Measurements from ENCODE around the gene ARHGAP26.

GRCh38 chr5:142810081-142810480, 39.9 kb downstream of the ARHGAP26 start:
- TF ChIP-seq MAX (IDR thresholded peaks at IDR 0.05), result no peak
- no peak for TF ChIP-seq FOSL1 (IDR thresholded peaks at IDR 0.05; ENCODE audit: low read depth)
- TF ChIP-seq SIN3A (IDR thresholded peaks at IDR 0.05; ENCODE audit: low read depth), result no peak
- no peak for TF ChIP-seq EZH2 (IDR thresholded peaks at IDR 0.05)
- TF ChIP-seq POLR2AphosphoS5 (IDR thresholded peaks at IDR 0.05; ENCODE audit: low read depth, low read length), result no peak
